Smooth muscle cell (in vitro differentiated cells): ENCODE measurements around the gene BLMH. TPM values are rescaled to one million over a fixed set of nuclear protein-coding genes. Genes with fewer than 3 reads are reported as not detected.

ENCODE experiments used
- DNase-seq: peaks from one replicate; lab custom pipeline; 2025; ENCODE audit not compliant: unreplicated experiment; lab: John Stamatoyannopoulos, UW
- H2AFZ ChIP-seq: fragments of 200-600 bp; sonication (generic); 2 replicates; pipeline ENCODE4 v1.6.0; 2016; ENCODE audit warnings: antibody characterized with exemption, low read depth, mild to moderate bottlenecking
- H3F3A ChIP-seq: fragments of 200-600 bp; sonication (generic); 2 replicates; pipeline ENCODE4 v1.6.0; 2017; ENCODE audit warnings: antibody characterized with exemption, low read depth
- H3K27ac ChIP-seq: fragments of 200-600 bp; sonication (generic); 2 replicates; pipeline ENCODE4 v1.5.1; 2016; ENCODE audit warnings: low read depth, mild to moderate bottlenecking
- H3K27me3 ChIP-seq: fragments of 200-600 bp; sonication (generic); 2 replicates; pipeline ENCODE4 v1.6.1; 2016; ENCODE audit warnings: low read depth, mild to moderate bottlenecking
- H3K36me3 ChIP-seq: fragments of 200-600 bp; sonication (generic); 2 replicates; pipeline ENCODE4 v1.5.1; 2016; ENCODE audit warnings: low read depth
- H3K4me1 ChIP-seq: fragments of 200-600 bp; sonication (generic); 2 replicates; pipeline ENCODE4 v1.5.1; 2016; ENCODE audit warnings: low read depth
- H3K4me2 ChIP-seq: fragments of 200-600 bp; sonication (generic); 2 replicates; pipeline ENCODE4 v1.6.0; 2016; ENCODE audit warnings: mild to moderate bottlenecking
- H3K4me3 ChIP-seq: fragments of 200-600 bp; sonication (generic); 2 replicates; pipeline ENCODE4 v1.5.1; 2016; ENCODE audit warnings: mild to moderate bottlenecking
- H3K79me2 ChIP-seq: fragments of 200-600 bp; sonication (generic); 2 replicates; pipeline ENCODE4 v1.6.0; 2016; ENCODE audit warnings: low read depth, mild to moderate bottlenecking
- H3K9ac ChIP-seq: fragments of 200-600 bp; sonication (generic); 2 replicates; pipeline ENCODE4 v1.6.0; 2016; ENCODE audit warnings: low read depth
- H3K9me3 ChIP-seq: fragments of 200-600 bp; sonication (generic); replicated peaks from 2 replicates; pipeline ENCODE4 v1.5.1; 2016; ENCODE audit warnings: low read depth
- H4K20me1 ChIP-seq: fragments of 200-600 bp; sonication (generic); 2 replicates; pipeline ENCODE4 v1.6.0; 2016; ENCODE audit warnings: low read depth
- CTCF ChIP-seq: fragments of 200-600 bp; sonication (generic); IDR thresholded peaks from 2 replicates; pipeline ENCODE4 v1.5.1; 2017; ENCODE audit warnings: borderline replicate concordance, mild to moderate bottlenecking, antibody characterized with exemption; ENCODE audit not compliant: insufficient read depth, poor library complexity, severe bottlenecking
- WGBS: methylation state at CpG from one replicate; pipeline ENCODE4 v1.1.7; 2016; ENCODE audit warnings: low lambda C conversion rate; 5-methylcytosine and 5-hydroxymethylcytosine counted together
- polyA plus RNA-seq: library from polyadenylated mRNA; unstranded; fragments of >200 nt; fragmentation: Nextera tagmentation; extraction: Ambion mirVana; gene quantifications from 2 replicates; pipeline ENCODE4 v1.2.1, GENCODE V29; 2016
- total RNA-seq: library from RNA; depleted of rRNA; stranded (reverse); fragments of >200 nt; gene quantifications from 2 replicates; pipeline ENCODE4 v1.2.3, GENCODE V29; 2014

Gene BLMH
- total and polyA plus RNA-seq, 2 experiments from 2014 or later: 13.2 to 20.5 TPM

- no peaks in the 10 kb centered on the region for H3F3A ChIP-seq
- no peak for DNase-seq
- no peak for TF ChIP-seq CTCF
- no peak overlapping the region for H3K4me2 ChIP-seq
- H3K27ac ChIP-seq: no peak overlapping the region
- no peaks in the 10 kb centered on the region for H3K79me2 ChIP-seq
- no peaks in the 10 kb centered on the region for H3K9me3 ChIP-seq
- H4K20me1 ChIP-seq: no peaks in the 10 kb centered on the region
- no peak overlapping the region for H3K9ac ChIP-seq
- peaks cover 15% of the 10 kb centered on the region for H3K27me3 ChIP-seq
- H3K4me3 ChIP-seq: no peak overlapping the region
- 77% methylated on average over 7 of the region's 7 CpGs for WGBS
- no peaks in the 10 kb centered on the region for H3K4me1 ChIP-seq
- no peak overlapping the region for H2AFZ ChIP-seq
- no peaks in the 10 kb centered on the region for H3K36me3 ChIP-seq
Measured at GRCh38 chr17:30324723-30325122, 33.0 kb upstream of the BLMH start.

GRCh38 chr17:30323895-30324319 is 32.2 kb upstream of the BLMH start:
- no peaks in the 10 kb centered on the region for H3K36me3 ChIP-seq
- no peaks in the 10 kb centered on the region for H4K20me1 ChIP-seq
- no peak overlapping the region for H3K4me3 ChIP-seq
- DNase-seq: no peak
- no peaks in the 10 kb centered on the region for H3K79me2 ChIP-seq
- no peak overlapping the region for H2AFZ ChIP-seq
- H3K9me3 ChIP-seq: no peaks in the 10 kb centered on the region
- H3F3A ChIP-seq: no peaks in the 10 kb centered on the region
- no peaks in the 10 kb centered on the region for H3K4me1 ChIP-seq
- no peak overlapping the region for H3K27ac ChIP-seq
- no peak for TF ChIP-seq CTCF
- no peak overlapping the region for H3K9ac ChIP-seq
- H3K4me2 ChIP-seq: no peak overlapping the region
- peaks cover 15% of the 10 kb centered on the region for H3K27me3 ChIP-seq

- H3K27me3 ChIP-seq: peaks cover 15% of the 10 kb centered on the region
- H3K9ac ChIP-seq: no peak overlapping the region
- no peak for DNase-seq
Measured at GRCh38 chr17:30323262-30323894, 31.6 kb upstream of the BLMH start.

More at GRCh38 chr17:30323262-30323894, 31.6 kb upstream of the BLMH start:
- Histone ChIP-seq H3K4me2 (no peak overlapping the region), H3K4me3 (no peak overlapping the region), H2AFZ (no peak overlapping the region), H3K27ac (no peak overlapping the region), H3K4me1 (no peaks in the 10 kb centered on the region), H3K36me3 (no peaks in the 10 kb centered on the region), H4K20me1 (no peaks in the 10 kb centered on the region), H3F3A (no peaks in the 10 kb centered on the region), H3K79me2 (no peaks in the 10 kb centered on the region), H3K9me3 (no peaks in the 10 kb centered on the region)
- WGBS: 80% methylated on average over 5 of the region's 5 CpGs
- no peak for TF ChIP-seq CTCF
